GM19468 (cell line): Measurements from ENCODE around the gene GLE1.
"Not testable (repeated sequence)": the region's sequence is repeated elsewhere in the genome, so short reads cannot be mapped to it uniquely, and the experiment has no call there.

ENCODE experiments used
- ATAC-seq: cut with Tn5 transposase; IDR thresholded peaks from one replicate; pipeline ENCODE4 v1.9.1; 2021; ENCODE audit warnings: mild to moderate bottlenecking, moderate library complexity, moderate number of reproducible peaks; ENCODE audit not compliant: unreplicated experiment; ENCODE audit errors: extremely low read depth

Gene GLE1

GRCh38 chr9:128585155-128585554 lies 80.6 kb downstream of the GLE1 start:
- ATAC-seq: not testable (repeated sequence)

DNA sequence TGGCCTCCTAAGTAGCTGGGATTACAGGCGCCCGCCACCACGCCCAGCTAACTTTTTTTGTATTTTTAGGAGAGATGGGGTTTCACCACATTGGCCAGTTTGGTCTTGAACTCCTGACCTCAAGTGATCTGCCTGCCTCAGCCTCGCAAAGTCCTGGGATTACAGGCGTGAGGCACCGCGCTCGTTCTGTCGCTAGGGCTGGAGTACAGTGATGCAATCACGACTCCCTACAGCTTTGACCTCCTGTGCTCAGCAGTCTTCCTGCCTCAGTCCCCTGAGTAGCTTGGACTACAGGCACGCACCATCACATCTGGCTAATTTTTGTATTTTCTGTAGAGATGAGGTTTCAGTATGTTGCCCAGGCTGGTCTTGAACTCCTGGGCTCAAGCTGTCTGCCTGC lies 82.4 kb downstream of the GLE1 start:
- ATAC-seq: not testable (repeated sequence)

DNA sequence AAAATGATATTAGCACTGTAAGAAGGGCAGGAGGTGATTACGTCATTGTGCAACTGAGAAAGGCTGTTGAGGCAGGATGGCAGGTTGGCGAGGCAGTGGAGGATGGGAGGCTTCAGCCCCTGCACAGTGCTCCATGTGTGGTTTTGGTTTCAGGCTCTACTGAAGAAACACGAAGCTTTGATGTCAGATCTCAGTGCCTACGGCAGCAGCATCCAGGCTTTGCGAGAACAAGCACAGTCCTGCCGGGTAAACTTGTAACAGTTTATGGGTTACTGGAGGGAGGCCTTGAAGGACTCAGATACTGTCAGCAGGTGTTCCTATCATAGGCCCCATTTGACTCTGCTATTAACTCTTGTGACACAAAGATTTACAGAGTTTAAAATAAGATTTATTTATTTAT lies 82.9 kb downstream of the GLE1 start:
- no peak for ATAC-seq

GRCh38 chr9:128588581-128589233 lies 84.2 kb downstream of the GLE1 start:
- ATAC-seq: no peak
